MCF 10A (cell line): ENCODE measurements around the gene MTOR. TPM values are rescaled to one million over a fixed set of nuclear protein-coding genes. Genes with fewer than 3 reads are reported as not detected.

Experiments
- BruUV-seq: library from RNA; stranded (reverse); fragments of 400-500 nt; replicated peaks from 2 replicates; lab custom pipeline; 2021; lab: Mats Ljungman, UMichigan
- CTCF ChIA-PET: fragments of 300-600 bp; sonication (Branson Sonifier 250); formaldehyde crosslinking; extraction: SDS; loops from one replicate; lab custom pipeline; 2021; ENCODE audit warnings: antibody characterized with exemption, inconsistent platforms; lab: Yijun Ruan, JAX
- POLR2A ChIA-PET: fragments of 300-600, 350-650 bp; sonication (Branson Sonifier 250); formaldehyde crosslinking; extraction: SDS; loops from one replicate; lab custom pipeline; 2020; ENCODE audit warnings: antibody characterized with exemption, inconsistent platforms; lab: Yijun Ruan, JAX
- DNase-seq: peaks from one replicate; pipeline ENCODE4 v3.0.0-alpha.2; 2018; ENCODE audit not compliant: unreplicated experiment
- H3K27ac Mint-ChIP-seq: one replicate; pipeline ENCODE4 v1.8.0; 2022; ENCODE audit warnings: mild to moderate bottlenecking, low read depth, mixed read lengths; ENCODE audit not compliant: unreplicated experiment
- H3K27me3 Mint-ChIP-seq: one replicate; pipeline ENCODE4 v1.8.0; 2022; ENCODE audit warnings: mixed read lengths; ENCODE audit not compliant: insufficient read depth, unreplicated experiment
- H3K36me3 Mint-ChIP-seq: one replicate; pipeline ENCODE4 v1.8.0; 2022; ENCODE audit warnings: mild to moderate bottlenecking, moderate library complexity, mixed read lengths; ENCODE audit not compliant: insufficient read depth, unreplicated experiment
- H3K4me1 Mint-ChIP-seq: one replicate; pipeline ENCODE4 v1.8.0; 2022; ENCODE audit warnings: mixed read lengths; ENCODE audit not compliant: insufficient read depth, unreplicated experiment
- H3K4me3 Mint-ChIP-seq: one replicate; pipeline ENCODE4 v1.8.0; 2022; ENCODE audit warnings: mild to moderate bottlenecking, moderate library complexity, mixed read lengths; ENCODE audit not compliant: unreplicated experiment
- H3K9me3 Mint-ChIP-seq: one replicate; pipeline ENCODE4 v1.8.0; 2022; ENCODE audit warnings: mixed read lengths; ENCODE audit not compliant: unreplicated experiment
- CTCF ChIP-seq: fragments of 200-600 bp; IDR thresholded peaks from one replicate; pipeline ENCODE4 v1.8.0; 2022; ENCODE audit warnings: antibody characterized with exemption, mild to moderate bottlenecking; ENCODE audit not compliant: unreplicated experiment
- intact Hi-C: fragments of 100-400 bp; cut with micrococcal nuclease; formaldehyde crosslinking; loops from 2 replicates; pipeline ENCODE4 v1.14.1; 2022
- total RNA-seq: library from RNA; stranded (reverse); gene quantifications from 2 replicates; pipeline ENCODE4 v1.2.3, GENCODE V29; 2022

Gene MTOR
- total RNA-seq, 1 experiment from 2014 or later = 45.9 TPM

- POLR2A ChIA-PET = interaction anchor here (0.7 kb wide), 2 partner anchors 27 to 337 kb away, joined by 3 to 4 read pairs; no protein-coding TSS in a partner anchor
- peaks cover 64% of the 10 kb centered on the region for H3K36me3 Mint-ChIP-seq
- H3K4me3 Mint-ChIP-seq = no peak overlapping the region
- BruUV-seq = TSS peak; percentile 19
- CTCF ChIA-PET = interaction anchor here (0.6 to 2.2 kb wide), 5 partner anchors 14 to 1504 kb away, joined by 3 to 10 read pairs (median 4); no protein-coding TSS in a partner anchor
- TF ChIP-seq CTCF = peak; percentile 17
- no peak overlapping the region for H3K27ac Mint-ChIP-seq
- no peaks in the 10 kb centered on the region for H3K9me3 Mint-ChIP-seq
- peaks cover 12% of the 10 kb centered on the region for H3K4me1 Mint-ChIP-seq
- no peak for DNase-seq
- intact Hi-C loops = loop anchor here (2.0 kb wide), 1 partner anchor 357 kb away; no protein-coding TSS in a partner anchor
- no peaks in the 10 kb centered on the region for H3K27me3 Mint-ChIP-seq
Observed at GRCh38 chr1:11285883-11286734, 23.8 kb upstream of the MTOR start.

- no peaks in the 10 kb centered on the region for H3K27me3 Mint-ChIP-seq
- no TSS peak for BruUV-seq
- TF ChIP-seq CTCF = no peak
- POLR2A ChIA-PET = no interaction called here
- CTCF ChIA-PET = interaction anchor here (0.7 kb wide), 1 partner anchor 307 kb away, joined by 3 read pairs; no protein-coding TSS in a partner anchor
- no peak overlapping the region for H3K4me3 Mint-ChIP-seq
- DNase-seq = no peak
- peaks cover 66% of the 10 kb centered on the region for H3K36me3 Mint-ChIP-seq
- peaks cover 26% of the 10 kb centered on the region for H3K4me1 Mint-ChIP-seq
- intact Hi-C loops = no loop called here
- no peak overlapping the region for H3K27ac Mint-ChIP-seq
- no peaks in the 10 kb centered on the region for H3K9me3 Mint-ChIP-seq
Observed at GRCh38 chr1:11284784-11285183, 22.4 kb upstream of the MTOR start.

GRCh38 chr1:11283151-11283550 is 20.8 kb upstream of the MTOR start:
- ChIA-PET POLR2A (interaction anchor here (2.4 kb wide), 1 partner anchor 21 kb away, joined by 13 read pairs; the partner anchor contains the start of gene MTOR), CTCF (interaction anchor here (0.5 to 1.7 kb wide), 8 partner anchors 9 to 786 kb away, joined by 3 to 7 read pairs (median 3); no protein-coding TSS in a partner anchor)
- no peak for TF ChIP-seq CTCF
- Mint-ChIP-seq H3K27ac (no peak overlapping the region), H3K27me3 (no peaks in the 10 kb centered on the region), H3K9me3 (no peaks in the 10 kb centered on the region), H3K4me3 (no peak overlapping the region), H3K36me3 (peaks cover 69% of the 10 kb centered on the region), H3K4me1 (peaks cover 29% of the 10 kb centered on the region)
- no TSS peak for BruUV-seq
- intact Hi-C loops = no loop called here
- no peak for DNase-seq
